ENCODE data around the gene PDSS2.
"Not testable (repeated sequence)": the region's sequence is repeated elsewhere in the genome, so short reads cannot be mapped to it uniquely, and the experiment has no call there.

The PDSS2 gene

DNA sequence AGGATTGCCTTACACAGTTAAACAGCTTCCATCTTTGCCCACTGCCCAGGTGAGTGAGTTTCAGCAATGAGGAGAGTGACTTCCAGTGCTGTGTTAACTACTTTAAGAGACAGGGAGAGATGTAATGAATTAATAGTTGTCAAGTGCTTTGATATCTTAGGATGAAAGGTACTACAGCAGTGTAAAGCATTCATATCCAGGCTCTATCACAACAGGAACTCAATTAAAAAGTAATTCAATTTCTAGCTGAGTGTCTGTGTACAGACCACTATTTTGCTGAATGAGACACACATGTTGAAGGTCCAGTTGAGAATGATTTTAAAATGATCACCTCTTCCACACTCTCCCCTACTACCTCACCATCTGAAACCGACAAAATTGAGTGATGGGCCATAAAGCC lies 273.3 kb downstream of the PDSS2 start:
- in situ Hi-C loops (cut with MboI; ENCODE audit: low sequenced_read_pairs), result no loop called here

DNA sequence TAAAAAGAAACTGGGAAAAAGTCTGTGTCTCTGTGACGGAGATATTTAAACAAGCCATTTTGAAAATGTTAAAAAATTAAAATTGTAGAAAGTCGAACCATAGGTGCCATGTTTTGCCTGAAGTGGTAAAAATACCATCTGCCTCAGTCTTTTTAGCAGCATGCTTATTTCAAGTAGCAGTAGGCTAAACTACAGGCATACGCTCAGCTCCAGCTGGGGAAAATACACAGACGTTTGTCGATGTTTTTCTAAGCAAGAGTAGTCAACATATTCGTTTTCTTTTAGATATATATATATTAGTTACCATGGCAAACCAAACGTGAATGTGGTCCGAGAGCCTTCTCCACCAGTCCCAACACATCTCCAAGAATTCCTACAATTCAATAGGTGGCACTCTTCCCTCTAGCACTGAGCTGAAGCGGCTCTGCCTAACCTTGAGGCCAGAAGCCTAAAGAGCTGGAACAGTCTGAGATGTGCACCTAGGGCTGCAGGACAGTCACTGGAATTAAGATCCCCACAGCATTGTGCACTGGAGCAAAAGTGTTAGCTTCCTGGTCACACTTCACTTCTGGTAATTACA lies 273.9 kb downstream of the PDSS2 start:
- in situ Hi-C loops (cut with MboI; ENCODE audit: low sequenced_read_pairs), result no loop called here

DNA sequence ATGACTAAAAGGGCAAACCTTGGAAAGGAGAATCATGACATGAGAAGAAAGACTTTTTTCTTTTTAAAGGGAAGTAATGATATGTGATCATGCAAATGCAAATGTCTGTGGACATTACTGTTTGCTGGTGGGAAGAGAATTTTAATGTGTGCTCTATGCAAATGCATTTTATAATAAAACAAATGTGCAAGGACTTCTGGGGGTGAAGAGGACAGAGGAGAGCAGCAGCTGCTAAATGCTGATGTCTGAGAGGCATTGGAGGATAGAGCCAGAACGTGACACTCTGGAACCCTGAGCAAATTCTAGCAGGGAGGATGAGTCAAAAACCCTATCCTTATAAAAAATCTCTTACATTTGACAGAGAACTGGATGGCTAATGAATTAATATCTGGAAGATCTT lies 274.9 kb downstream of the PDSS2 start:
- in situ Hi-C loops (cut with MboI; ENCODE audit: low sequenced_read_pairs), result no loop called here

GRCh38 chr6:107180099-107180498 lies 279.3 kb downstream of the PDSS2 start:
- in situ Hi-C loops (cut with MboI; ENCODE audit: low sequenced_read_pairs), result no loop called here

DNA sequence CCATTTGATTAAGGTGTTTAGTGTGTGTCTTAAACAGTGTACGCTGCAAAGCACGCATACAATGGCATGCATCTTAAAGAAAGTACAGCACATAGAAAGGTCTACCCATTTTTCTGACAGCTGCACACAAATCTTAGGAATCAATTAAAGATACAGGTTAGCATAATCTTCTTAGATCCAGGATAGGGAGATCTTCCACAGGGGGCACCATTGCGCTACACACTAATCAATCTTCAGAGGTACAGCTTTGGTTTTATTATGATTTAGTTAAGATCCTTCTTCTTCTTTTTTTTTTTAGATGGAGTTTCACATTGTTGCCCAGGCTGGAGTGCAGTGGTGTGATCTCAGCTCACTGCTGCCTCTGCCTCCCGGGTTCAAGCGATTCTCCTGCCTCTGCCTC lies 280.4 kb downstream of the PDSS2 start:
- in situ Hi-C loops (cut with MboI; ENCODE audit: low sequenced_read_pairs), result no loop called here

GRCh38 chr6:107173779-107174178 lies 285.6 kb downstream of the PDSS2 start:
- in situ Hi-C loops (cut with MboI; ENCODE audit: low sequenced_read_pairs), result no loop called here

GRCh38 chr6:107171513-107171912 lies 287.9 kb downstream of the PDSS2 start:
- in situ Hi-C loops (cut with MboI; ENCODE audit: low sequenced_read_pairs), result no loop called here

GRCh38 chr6:107164299-107164698 lies 295.1 kb downstream of the PDSS2 start:
- in situ Hi-C loops (cut with MboI; ENCODE audit: low sequenced_read_pairs), result not testable (repeated sequence)

GRCh38 chr6:107161521-107161920 lies 297.8 kb downstream of the PDSS2 start:
- in situ Hi-C loops (cut with MboI; ENCODE audit: low sequenced_read_pairs), result no loop called here

DNA sequence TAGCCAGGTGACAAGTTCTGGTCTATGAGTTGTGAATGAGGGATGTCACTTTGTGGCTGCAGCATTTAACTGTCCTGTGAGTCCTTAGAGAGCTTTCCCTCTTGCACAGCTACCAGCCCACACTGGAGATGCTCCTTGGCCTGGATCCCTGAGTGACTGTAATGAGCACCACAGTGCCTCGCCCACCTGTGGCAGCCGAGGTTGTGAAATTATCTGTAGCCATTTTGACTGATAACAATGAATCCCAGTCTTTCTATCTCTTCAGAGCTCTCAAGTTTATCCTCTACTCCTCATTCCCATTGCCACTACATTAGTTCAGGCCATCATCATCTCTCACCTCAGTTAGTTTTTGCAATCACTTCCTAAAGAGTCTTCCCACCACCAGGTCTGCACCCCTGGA lies 302.7 kb downstream of the PDSS2 start:
- in situ Hi-C loops (cut with MboI; ENCODE audit: low sequenced_read_pairs), result no loop called here

- in situ Hi-C loops (cut with MboI; ENCODE audit: low sequenced_read_pairs), result no loop called here
These were observed 304.6 kb downstream of the PDSS2 start for GRCh38 chr6:107154801-107155160.

GRCh38 chr6:107154131-107154800 lies 305.1 kb downstream of the PDSS2 start:
- in situ Hi-C loops (cut with MboI; ENCODE audit: low sequenced_read_pairs), result no loop called here

- in situ Hi-C loops (cut with MboI; ENCODE audit: low sequenced_read_pairs), result no loop called here
These were observed 306.5 kb downstream of the PDSS2 start for GRCh38 chr6:107152638-107153430.

DNA sequence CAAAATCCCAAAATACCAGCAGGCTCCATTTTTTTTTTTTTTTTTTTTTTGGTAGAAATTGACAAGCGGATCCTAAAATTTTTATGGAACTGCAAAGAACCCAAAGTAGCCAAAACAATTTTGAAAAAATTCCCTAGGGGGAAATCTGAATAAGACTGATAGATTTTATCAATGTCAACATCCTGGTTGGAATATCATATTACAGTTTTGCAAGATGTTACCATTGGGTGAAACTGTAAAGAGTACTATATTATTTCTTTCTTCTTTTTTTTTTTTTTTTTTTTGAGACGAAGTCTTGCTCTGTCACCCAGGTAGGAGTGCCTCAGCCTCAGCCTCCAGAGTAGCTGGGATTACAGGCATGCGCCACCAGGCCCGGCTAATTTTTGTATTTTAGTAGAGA lies 314.7 kb downstream of the PDSS2 start:
- in situ Hi-C loops (cut with MboI; ENCODE audit: low sequenced_read_pairs), result no loop called here

DNA sequence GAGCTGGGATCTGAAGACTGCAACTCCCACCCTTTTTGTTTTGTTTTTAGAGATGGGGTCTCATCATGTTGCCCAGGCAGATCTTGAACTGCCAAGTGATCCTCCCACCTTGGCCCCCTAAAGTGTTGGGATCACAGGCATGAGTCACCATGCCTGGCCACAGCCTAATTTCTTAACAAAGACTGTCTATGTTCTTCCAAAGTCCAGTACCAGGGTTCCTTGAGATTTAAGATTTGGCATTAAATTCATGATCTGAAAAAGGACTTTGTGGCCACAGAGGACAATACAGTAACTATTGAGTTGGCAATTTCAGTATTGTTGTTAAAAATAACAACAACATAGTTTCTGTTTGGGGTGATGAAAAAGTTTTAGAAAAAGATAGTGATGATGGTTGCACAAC lies 315.4 kb downstream of the PDSS2 start:
- in situ Hi-C loops (cut with MboI; ENCODE audit: low sequenced_read_pairs), result no loop called here

- in situ Hi-C loops (cut with MboI; ENCODE audit: low sequenced_read_pairs), result no loop called here
These were observed 318.8 kb downstream of the PDSS2 start for GRCh38 chr6:107140581-107140980.

DNA sequence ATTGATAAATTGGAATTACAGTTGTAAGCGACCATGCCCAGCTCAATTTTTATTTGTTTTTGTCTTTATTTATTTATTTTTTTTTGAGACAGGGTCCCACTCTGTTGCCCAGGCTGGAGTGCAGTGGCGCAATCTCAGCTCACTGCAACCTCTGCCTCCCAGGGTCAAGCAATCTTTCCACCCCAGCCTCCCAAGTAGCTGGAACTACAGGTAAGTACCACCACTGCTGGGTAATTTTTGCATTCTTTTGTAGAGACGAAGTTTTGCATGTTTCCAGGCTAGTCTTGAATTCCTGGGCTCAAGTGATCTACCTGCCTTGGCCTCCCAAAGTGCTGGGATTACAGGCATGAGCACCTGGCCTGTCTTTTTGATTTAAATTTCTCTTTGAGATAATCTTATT lies 323.0 kb downstream of the PDSS2 start:
- in situ Hi-C loops (cut with MboI; ENCODE audit: low sequenced_read_pairs), result not testable (repeated sequence)

DNA sequence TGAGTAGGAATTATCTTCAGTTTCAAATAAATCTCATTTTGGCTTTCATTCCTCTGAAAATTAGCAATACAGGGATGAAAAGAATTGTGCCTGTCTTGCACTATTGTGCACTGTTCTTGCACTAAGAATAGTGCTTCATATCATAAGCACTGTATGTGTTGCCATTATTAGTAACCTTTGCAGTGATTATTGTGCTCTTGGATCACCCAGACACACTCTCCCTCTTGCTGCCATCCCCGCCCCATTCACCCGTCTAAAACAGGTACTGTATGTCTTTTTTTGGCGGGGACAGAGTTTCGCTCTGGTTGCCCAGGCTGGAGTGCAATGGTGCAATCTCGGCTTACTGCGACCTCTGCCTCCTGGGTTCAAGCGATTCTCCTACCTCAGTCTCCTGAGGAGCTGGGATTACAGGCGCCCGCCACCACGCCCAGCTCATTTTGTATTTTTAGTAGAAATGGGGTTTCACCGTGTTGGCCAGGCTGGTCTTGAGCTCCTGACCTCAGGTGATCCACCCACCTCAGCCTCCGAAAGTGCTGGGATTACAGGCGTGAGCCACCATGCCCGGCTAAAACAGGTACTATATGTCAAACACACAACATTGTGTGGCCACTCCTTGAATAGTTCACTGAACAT lies 324.2 kb downstream of the PDSS2 start:
- in situ Hi-C loops (cut with MboI; ENCODE audit: low sequenced_read_pairs), result not testable (repeated sequence)

- in situ Hi-C loops (cut with MboI; ENCODE audit: low sequenced_read_pairs), result no loop called here
These were observed 326.9 kb downstream of the PDSS2 start for GRCh38 chr6:107132330-107132954.

DNA sequence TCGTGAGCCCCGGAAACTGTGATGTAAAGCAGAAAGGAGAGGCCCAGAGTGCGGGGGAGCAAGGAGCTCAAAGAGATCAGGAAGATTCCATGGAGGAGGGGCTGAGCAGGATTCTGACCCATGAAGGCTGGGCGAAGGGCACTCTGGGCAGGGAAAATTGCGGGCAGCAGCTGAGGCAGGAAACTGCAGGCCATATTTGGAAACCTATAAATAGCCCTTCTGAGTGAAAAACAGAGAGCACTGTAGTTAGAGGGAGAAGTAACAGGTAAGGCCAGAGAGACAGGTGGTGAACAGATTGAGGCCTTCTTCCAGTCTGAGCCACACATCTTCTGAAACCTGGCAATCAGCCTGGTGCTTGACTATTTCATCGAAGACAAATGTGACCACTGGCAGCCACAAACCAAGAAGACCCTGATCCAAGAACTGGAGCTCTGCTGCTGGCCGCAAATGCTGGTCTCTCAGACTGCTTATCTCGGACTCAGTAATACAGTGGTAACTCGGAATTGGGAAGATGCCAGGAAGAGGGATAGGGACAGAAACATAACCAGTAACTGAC lies 329.9 kb downstream of the PDSS2 start:
- in situ Hi-C loops (cut with MboI; ENCODE audit: low sequenced_read_pairs), result no loop called here

DNA sequence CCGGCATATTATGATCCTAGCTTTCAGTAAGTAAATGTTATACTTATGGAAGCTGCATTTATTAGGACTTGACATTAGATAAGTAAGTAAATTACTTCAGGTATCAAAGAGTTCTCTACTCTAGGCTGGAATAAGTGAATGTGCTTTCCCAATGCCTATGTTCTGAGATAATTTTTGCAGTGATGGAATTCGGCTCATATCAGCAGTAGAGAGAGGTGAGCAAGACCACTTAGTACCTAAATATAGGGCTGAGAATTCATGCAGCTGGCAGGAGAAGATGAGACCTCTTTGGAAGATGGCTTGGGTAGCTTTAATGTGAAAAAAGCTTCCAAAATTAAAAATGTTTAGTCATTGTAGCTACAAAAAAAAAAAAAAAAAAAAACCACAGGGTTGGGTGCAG lies 330.8 kb downstream of the PDSS2 start:
- in situ Hi-C loops (cut with MboI; ENCODE audit: low sequenced_read_pairs), result no loop called here

Data from HL-60/S4 treated with phorbol 12-myristate 13-acetate at 8.2 ng/mL for 4 days and 3 days (cell line).